A549 (cell line): Measurements from ENCODE around the gene ZNF425.

Experiments
- CHD4 ChIP-seq: fragments of 200-600 bp; sonication (generic); IDR thresholded peaks from 2 replicates; pipeline ENCODE4 v1.6.1; 2016; ENCODE audit warnings: antibody characterized with exemption, mild to moderate bottlenecking, borderline replicate concordance
- EP300 ChIP-seq, 2 experiments: fragments of >200 bp; sonication (Bioruptor Twin); formaldehyde crosslinking; IDR thresholded peaks; 2 replicates in 1 of 2; 3 replicates in 1 of 2; pipeline ENCODE4 v1.6.1; 2016 to 2017
- FOSB ChIP-seq: fragments of 250-450 bp; sonication (Bioruptor Pico); IDR thresholded peaks from 2 replicates; pipeline ENCODE4 v1.5.0; 2020; ENCODE audit warnings: mild to moderate bottlenecking, moderate library complexity
- MYC ChIP-seq: IDR thresholded peaks from 2 replicates; pipeline ENCODE4 v1.6.1; 2012; ENCODE audit warnings: mild to moderate bottlenecking, inconsistent platforms, low read length, improper control_type of control experiment, borderline replicate concordance
- POLR2A ChIP-seq: IDR thresholded peaks from 2 replicates; pipeline ENCODE4 v1.6.1; 2012; ENCODE audit warnings: mild to moderate bottlenecking, low read length
- RAD21 ChIP-seq, 2 experiments: fragments of >200 bp in 1 of 2; sonication (Bioruptor Twin) in 1 of 2; formaldehyde crosslinking in 1 of 2; IDR thresholded peaks in 1 of 2; conservative IDR thresholded peaks in 1 of 2; 2 replicates in 1 of 2; 3 replicates in 1 of 2; pipeline ENCODE4 v1.6.1; 2012 to 2018; ENCODE audit warnings: inconsistent platforms in 1 of 2
- SMC3 ChIP-seq: fragments of >200 bp; sonication (Bioruptor Twin); formaldehyde crosslinking; IDR thresholded peaks from 3 replicates; pipeline ENCODE4 v1.6.1; 2018; ENCODE audit warnings: inconsistent platforms
- ZFP36 ChIP-seq: fragments of 450-650 bp; IDR thresholded peaks from 2 replicates; pipeline ENCODE4 v1.6.1; 2014; ENCODE audit warnings: borderline replicate concordance; ENCODE audit not compliant: partially characterized antibody
- TF ChIP-seq, protein P1 (sequence below): fragments of >200 bp; sonication (Bioruptor Twin); formaldehyde crosslinking; IDR thresholded peaks from 3 replicates; pipeline ENCODE4 v1.5.1; 2016
- TF ChIP-seq, protein P2 (sequence below): fragments of 150-350 bp; IDR thresholded peaks from 2 replicates; pipeline ENCODE4 v1.6.1; 2014; ENCODE audit warnings: low read depth, mild to moderate bottlenecking, low read length

DNA sequence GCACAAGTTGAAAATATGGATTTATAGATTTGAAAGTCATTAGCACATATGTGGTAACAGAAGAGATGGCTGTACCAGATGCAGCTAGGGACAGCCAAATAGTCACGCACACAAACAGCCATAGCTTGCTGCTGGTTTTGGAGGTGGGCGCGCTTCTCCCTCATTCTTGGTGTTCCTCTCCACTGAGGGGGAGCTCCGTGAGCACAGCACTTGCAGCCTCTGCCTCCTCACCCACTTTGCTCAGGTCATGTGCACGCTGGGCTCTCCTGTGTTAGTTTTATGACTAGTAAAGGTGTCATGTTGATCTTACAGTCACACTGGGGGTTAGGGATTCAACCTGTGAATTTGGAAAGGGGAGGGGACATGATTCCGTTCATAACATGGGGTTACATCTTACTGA, 27.1 kb downstream of the ZNF425 start:
- TF ChIP-seq FOSB (CRISPR knock-in tag) (no peak), RAD21 (conservative IDR thresholded peaks at IDR 0.05 in 1 of 2, IDR thresholded peaks at IDR 0.05 in 1 of 2) (no peak), POLR2A (no peak), EP300 (IDR thresholded peaks at IDR 0.05) (no peak), SMC3 (no peak), ZFP36 (no peak), MYC (no peak), CHD4 (no peak)
- TF ChIP-seq, protein P1, sequence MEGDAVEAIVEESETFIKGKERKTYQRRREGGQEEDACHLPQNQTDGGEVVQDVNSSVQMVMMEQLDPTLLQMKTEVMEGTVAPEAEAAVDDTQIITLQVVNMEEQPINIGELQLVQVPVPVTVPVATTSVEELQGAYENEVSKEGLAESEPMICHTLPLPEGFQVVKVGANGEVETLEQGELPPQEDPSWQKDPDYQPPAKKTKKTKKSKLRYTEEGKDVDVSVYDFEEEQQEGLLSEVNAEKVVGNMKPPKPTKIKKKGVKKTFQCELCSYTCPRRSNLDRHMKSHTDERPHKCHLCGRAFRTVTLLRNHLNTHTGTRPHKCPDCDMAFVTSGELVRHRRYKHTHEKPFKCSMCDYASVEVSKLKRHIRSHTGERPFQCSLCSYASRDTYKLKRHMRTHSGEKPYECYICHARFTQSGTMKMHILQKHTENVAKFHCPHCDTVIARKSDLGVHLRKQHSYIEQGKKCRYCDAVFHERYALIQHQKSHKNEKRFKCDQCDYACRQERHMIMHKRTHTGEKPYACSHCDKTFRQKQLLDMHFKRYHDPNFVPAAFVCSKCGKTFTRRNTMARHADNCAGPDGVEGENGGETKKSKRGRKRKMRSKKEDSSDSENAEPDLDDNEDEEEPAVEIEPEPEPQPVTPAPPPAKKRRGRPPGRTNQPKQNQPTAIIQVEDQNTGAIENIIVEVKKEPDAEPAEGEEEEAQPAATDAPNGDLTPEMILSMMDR: no peak
- TF ChIP-seq, protein P2, sequence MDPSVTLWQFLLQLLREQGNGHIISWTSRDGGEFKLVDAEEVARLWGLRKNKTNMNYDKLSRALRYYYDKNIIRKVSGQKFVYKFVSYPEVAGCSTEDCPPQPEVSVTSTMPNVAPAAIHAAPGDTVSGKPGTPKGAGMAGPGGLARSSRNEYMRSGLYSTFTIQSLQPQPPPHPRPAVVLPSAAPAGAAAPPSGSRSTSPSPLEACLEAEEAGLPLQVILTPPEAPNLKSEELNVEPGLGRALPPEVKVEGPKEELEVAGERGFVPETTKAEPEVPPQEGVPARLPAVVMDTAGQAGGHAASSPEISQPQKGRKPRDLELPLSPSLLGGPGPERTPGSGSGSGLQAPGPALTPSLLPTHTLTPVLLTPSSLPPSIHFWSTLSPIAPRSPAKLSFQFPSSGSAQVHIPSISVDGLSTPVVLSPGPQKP: no peak
